Measurements from ENCODE around the gene NR2F6.

- TF ChIP-seq, protein P1, sequence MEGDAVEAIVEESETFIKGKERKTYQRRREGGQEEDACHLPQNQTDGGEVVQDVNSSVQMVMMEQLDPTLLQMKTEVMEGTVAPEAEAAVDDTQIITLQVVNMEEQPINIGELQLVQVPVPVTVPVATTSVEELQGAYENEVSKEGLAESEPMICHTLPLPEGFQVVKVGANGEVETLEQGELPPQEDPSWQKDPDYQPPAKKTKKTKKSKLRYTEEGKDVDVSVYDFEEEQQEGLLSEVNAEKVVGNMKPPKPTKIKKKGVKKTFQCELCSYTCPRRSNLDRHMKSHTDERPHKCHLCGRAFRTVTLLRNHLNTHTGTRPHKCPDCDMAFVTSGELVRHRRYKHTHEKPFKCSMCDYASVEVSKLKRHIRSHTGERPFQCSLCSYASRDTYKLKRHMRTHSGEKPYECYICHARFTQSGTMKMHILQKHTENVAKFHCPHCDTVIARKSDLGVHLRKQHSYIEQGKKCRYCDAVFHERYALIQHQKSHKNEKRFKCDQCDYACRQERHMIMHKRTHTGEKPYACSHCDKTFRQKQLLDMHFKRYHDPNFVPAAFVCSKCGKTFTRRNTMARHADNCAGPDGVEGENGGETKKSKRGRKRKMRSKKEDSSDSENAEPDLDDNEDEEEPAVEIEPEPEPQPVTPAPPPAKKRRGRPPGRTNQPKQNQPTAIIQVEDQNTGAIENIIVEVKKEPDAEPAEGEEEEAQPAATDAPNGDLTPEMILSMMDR (IDR thresholded peaks at IDR 0.05): no peak
- TF ChIP-seq POLR2AphosphoS5 (IDR thresholded peaks at IDR 0.05; ENCODE audit: insufficient read depth in 1 of 2, low read depth in 1 of 2): no peak
Measured at GRCh38 chr19:17184371-17184841, 61.3 kb downstream of the NR2F6 start.
